COLO668 (cell line): ENCODE data around the gene CSF2RB.

Source experiments
- DNase-seq: peaks from one replicate; lab custom pipeline; 2025; ENCODE audit not compliant: unreplicated experiment; lab: John Stamatoyannopoulos, UW

Gene CSF2RB

DNA sequence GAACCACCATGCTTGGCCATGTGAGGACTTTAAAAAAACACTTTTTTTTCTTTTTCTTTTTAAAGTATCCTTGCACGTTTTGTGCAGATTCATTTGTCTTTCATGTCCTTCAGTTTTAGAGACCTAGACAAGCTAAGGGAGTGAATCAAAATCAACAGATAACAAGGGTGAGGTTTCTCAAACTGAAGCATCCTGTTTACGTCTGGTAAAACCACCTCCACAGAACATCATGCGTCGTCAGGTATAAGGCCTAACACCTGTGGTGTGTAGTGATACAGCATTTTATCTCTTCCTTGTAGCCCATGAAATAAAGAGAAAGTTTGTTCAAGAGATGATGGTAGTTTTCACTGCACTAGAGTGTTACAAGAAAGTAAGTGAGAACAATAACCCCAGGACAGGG, 26.3 kb upstream of the CSF2RB start:
- DNase-seq: no peak

DNA sequence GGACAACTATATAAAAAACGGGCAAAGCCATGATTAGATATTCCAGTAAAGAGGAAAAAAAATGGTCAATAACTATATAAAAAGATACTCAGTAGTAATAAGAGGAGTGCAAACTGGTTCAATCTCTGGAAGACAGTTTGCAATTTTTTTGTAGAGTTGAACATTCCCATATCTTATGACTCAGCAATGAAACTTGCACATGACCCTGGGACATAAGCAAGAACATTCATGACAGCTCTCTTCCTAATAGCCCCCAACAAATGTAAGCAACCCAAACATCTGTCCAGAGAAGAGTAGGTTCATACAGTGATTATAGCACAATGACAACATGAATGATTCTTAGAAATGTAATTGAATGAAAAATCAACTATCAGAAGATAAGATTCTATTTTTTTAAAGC, 21.8 kb upstream of the CSF2RB start:
- DNase-seq: no peak

DNA sequence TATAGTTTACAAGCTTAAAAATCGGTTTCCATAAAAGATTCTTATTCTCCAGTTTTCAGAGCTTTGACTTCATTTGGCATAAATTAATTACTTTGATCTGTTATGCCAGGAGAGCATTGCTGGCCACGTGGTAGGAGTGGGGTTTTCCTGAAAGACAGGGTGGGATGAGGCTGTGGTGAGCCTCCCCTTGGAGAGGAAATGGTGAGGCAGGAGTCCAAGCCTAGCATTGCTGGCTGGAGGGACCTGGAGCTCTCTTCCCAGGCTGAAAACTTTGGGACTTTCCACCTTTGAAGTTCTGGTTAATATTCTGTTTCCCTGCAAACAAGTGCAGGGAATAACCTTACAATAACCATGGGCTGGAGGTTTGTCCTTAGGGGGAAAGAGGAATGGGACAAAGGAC, 21.1 kb upstream of the CSF2RB start:
- DNase-seq: no peak

DNA sequence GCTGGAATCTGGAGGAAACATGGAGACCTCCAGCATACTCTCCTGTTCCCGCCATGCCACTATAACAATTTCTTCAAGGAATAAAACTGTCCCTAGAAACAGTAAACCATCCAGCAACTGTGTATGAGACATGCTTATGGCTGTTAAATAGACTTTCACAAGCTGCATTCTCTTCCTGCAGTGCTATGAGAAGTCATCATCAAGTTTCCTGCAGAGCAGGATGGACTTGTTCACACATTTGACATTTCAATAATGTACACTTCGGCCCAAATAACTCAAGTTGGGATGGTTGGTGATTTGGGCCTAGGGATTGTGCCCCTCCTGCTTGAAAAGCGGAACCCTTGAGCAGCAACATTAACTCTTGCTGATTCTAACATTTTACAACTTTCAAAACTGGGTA, 20.2 kb upstream of the CSF2RB start:
- DNase-seq: no peak

DNA sequence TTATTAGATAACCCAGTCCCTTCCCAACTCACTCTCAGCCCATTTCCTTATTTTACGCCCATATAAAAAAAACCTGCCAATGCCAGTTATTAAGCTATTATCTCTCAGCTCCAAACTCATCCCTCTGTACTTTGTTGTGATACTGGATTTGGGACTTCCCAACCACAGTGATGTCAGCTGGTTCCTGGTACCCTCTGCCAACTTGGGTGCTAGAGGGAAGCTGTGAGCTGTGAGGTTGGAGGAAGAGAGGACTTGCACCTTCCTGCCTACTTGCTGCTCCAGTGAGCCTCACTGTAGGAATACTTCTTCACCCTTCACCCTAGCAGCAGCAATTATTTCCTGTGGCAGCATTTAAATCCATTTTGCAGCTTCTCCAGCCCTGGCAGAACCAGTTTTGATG, 19.2 kb upstream of the CSF2RB start:
- no peak for DNase-seq

DNA sequence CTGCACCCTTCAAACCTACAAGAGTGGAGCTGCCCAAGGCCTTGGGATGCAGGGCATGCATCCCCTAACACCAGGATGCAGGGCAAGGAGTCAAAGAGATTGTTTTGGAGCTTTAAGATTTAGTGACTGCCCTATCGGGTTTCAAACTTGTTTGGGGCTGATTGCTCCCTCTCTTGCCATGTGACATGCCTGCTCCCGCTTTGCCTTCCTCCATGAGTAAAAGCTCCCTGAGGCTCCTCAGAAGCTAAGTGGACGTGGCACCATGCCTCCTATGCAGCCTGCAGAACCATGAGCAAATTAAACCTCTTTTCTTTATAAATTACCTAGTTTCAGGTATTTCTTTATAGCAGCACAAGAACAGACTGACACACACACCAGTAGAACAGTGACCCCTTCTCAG, 15.8 kb upstream of the CSF2RB start:
- DNase-seq: no peak

DNA sequence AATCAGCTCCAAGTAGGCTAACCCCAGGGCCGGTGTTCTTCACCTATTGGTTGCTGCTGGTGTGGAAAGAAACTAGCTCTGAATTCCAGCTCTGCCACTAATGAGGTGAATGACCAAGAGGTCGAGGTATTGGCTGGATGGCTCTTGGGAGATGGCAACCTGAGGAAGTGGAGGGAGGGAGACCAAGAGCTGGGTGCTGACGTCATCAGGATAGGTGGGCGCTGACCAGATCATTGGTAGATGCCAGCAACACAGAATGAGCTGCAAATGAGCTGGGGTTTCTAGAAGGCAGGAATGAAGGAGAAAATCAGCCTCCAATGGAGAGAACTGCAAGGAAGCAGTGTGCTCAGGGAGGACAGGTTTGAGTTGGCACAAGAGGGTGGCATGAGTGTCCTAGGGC, 14.7 kb upstream of the CSF2RB start:
- DNase-seq: no peak

DNA sequence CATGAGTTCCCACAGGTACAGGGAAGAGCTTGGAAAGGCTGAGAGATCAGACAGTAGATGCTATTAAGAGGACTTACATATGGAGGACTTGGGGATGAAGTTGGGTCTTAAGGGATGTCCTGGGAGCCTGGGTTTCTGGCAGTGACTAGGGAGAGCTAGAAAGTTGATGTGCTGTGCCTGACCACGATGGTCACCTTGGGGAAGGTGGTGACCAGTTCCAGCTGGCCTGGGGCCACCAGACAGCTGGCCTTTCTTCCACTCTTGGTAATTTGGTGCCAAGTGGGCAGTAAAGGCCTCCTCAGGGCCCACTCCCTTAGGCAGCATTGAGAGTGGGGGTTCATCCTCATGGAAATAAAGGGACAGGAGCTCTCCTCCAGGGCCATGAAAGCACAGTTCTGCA, 13.9 kb upstream of the CSF2RB start:
- no peak for DNase-seq

DNA sequence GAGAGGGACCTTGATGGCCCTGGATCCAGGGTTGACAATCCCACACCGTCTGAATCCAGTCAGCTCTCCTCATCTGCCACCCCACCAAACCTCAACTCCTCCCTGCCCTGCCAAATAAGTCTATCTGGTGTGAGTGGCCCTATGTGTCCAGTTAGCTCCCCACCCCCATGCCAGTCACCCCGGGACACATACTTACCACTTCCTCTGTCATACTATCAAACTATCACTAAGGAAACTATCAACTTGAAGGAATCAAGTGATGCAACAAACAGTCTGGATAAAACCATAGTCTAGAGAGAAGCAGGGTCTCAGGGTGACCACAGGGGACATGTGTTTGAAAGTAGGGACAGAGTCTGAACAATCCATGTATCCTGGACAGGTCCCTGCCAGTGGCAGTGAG, 13.2 kb upstream of the CSF2RB start:
- no peak for DNase-seq

DNA sequence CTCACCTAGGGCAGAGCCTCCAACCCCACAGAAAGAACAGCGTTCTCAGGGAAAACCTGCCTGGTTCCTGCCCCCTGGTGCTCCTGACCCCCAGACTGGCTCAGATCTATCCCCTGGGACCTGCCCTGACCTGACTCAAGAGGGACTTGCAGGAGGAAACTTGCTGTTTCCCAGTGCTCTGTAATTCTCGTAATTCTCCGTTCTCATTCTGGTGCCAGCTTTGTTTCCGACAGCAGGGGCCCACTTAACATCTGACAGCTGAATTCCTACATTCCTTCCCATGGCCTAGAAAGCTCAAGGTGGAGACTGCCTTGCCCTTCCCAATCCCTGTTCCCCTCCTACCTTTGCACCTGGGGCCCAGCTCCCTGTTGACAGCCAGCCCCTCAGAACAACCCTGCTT, 12.5 kb upstream of the CSF2RB start:
- no peak for DNase-seq

DNA sequence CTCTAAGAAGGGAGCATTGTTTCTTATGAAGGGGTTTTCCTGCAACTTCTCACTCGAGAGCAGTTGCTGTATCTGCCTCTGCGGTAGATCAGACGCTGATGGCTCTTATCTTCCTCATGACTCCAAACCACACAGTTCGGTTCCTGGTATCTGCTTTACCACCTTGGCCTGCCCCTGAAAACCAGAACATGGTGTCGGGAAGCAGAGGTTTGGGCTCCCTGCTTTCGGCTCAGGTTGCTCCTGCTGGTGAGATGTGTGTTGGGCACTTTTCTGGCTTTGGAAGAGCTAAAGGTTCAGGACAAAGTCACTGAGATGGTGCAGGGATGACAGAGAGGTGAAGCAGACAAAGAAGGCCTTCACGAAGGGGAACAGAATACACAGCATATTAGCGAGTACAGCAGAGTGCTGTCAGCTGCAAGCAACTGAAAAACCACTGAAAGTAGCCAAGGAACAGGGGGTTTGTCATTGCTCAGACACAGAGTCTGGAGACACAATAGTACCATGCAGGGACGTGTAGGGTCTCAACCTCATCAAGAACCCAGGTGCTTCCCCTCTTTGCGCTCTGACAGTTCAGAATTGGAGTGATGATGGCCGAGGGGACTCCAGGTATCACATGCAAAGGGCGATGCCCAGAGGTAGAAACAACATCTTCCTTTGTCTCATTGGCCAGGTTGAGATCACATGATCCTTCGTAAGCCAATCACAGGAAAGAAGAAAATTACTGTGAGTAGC, 11.9 kb upstream of the CSF2RB start:
- no peak for DNase-seq

DNA sequence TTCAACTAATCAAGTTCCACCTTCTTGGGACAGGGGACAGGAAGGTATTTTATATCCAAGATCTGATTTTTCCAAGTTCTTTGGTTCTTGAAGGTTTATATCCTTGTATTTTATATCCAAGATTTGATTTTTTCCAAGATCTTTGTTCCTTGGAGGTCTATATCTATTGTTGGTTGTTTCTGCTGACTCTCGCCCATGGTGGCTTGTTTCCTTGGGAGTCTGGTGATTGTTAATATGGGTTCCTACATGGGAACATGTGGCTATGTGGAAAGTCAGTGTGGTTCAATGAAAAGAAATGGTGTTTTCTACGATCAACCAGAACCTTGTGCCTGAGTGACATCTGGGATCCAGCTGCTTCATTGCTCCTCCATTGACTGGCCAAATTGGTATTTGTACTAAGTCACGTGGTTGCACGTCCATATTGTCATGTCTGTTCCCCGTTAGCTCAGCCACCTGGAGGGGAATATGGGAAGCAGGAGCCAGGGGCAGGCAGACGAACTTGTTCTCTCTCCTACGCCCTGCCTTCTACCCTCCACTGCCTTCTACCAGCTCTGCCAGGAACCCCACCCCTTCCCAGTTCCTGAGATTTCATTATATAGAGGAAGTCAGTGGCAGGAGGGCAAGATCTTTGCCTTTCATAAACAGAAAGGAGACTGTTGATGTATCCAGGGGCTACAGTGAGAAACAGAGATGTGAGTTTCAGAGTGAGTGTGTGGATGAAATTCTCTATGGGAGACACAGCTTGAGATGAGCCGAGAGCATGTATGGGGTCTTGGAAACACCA, 11.1 kb upstream of the CSF2RB start:
- DNase-seq: no peak

DNA sequence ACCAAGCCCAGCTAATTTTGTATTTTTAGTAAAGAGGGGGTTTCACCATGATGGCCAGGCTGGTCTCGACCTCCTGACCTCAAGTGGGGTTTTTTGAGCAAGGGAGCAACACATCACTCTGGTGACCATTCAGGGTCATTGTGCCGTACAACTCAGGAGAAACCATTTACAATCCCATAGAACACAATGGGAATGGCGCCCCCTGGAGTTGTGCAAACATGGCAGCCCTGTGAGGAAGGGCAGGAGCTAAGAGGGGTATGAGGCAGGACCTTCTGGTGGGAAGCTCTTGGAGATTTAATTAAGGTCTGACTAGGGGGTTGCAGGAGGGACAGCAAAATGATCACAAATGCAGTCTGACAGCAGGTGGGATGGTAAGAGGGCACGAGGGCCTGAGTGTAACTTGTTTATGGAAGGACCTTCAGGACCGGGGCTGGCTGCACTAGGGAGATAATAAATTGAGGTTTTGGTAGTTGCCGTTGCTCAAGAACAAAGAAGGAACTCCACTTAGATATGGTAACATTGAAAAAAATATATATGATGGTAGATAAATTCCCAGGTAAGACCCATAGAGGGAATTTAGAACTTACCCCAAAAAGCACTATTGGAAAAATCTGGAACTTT, 9.1 kb upstream of the CSF2RB start:
- no peak for DNase-seq

DNA sequence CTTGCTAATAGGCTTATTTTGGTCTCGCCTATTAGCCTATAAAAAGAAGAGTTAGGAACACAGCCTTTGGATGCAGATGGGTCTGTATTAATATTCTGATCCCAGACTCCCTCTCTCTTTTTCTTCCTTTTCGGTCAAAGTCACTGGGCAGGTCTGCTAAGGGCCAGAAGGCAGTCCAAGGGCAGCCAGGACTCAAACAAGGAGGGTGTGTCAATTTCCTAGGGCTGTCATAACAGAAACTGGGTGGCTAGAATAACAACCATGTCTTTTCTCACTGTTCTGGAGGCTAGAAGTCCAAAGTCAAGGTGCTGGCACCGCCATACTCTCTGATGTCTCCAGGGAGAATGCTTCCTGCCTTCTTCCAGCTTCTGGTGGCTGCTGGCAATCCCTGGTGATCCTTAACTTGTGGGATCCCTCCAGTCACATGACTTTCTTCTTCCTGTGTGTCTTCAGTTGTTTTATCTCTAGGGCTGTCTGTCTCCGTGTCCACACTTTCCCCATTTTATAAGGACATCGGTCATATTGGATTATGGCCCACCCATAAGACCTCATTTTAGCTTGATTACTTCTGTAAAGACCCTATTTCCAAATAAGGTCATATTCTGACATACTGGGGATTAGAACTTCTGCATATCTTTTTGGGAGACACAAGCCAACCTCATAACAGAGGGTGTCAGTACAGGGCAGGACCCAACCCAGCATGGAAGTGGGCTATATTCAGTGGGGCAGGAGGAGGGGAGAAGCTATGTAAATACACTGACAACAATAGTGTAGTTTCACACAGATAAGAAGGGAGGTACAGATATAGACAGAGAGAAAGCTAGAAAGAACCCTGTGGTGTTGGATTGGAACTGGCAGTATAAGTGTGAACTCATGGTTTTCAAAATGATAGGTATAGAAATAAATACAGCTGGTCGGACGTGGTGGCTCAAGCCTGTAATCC, 5.9 kb upstream of the CSF2RB start:
- no peak for DNase-seq

DNA sequence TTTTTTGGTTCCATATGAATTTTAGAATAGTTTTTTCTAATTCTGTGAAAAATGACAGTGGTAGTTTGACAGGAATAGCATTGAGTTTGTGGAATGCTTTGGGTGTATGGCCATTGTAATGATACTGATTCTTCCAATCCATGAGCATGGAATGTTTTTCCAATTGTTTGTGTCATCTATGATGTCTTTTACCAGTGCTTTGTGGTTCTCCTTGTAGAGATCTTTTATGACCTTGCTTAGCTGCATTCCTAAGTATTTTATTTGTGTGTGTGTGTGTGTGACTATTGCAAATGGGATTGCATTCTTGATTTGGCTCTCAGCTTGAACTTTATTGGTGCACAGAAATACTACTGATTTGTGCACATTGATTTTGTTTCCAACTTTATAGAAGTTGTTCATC, 3.0 kb upstream of the CSF2RB start:
- DNase-seq: no peak

DNA sequence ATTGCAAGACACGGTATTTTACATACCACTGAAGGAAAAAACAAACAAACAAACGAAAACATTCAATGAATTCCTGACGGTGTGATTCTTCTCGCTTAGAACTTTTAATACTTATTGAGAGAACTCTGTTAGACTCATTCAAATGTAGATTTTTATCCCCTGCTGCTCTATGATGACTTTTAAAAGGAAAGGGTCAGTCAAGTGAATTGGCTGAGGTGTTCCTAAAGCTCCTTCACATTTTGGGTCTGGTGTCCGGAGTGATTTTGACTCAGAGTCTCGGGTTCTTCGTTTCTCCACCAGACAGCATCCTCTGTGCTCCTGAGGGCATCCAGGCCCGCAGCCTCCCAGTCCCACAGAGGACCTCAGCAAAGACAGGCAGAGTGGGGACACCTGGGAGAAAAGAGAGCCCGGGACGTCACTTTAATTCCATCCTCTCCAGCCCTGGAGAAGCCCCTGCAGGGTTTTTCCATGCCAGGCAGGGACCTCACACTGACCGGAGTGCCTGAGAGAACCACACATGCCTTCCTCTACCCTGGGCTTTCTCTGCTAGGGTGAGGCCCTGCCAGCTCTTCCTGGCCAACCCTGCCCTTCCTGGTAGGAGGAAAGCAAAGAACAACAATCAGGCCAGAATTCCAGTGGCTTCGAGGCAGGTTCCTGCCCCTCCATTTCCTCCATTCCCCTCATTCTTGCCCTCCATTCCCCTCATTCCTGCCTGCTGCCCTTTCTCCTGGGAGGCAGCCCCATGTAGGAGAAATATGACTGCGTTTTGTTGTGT, 1.4 kb upstream of the CSF2RB start:
- DNase-seq: no peak

DNA sequence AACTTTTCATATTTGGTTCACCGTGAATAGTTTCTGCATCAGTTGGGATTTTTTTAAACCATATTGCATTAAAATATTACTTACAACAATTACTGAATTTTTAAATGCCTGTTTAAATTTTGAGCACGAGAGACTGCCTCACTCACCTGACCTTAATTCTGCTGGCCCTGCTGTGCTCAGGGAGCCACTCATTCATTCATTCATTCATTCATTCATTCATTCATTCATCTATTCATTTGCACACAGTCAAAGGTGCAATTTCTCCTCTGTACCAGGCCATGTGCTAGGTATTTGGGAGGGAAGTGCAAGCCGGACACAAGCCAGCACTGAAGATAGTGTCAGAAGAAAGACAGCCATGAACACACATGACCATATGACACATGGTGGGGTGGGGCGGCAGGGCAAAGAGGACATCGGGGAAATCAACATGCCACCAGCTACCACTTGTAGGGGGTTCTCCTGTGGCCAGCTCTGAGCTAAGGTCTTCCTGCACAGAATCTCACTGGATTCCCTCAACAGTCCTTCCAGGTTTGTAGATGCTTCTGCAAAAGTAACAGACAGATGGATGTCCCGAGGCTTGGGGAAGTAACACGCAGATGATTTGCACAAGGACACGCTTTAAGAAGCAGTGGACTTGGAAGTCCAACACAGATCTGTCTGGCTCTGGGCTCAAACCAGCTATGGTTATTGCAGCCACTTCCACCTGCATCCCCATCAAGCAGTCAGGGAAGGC, 568 bp upstream of the CSF2RB start:
- DNase-seq: no peak

DNA sequence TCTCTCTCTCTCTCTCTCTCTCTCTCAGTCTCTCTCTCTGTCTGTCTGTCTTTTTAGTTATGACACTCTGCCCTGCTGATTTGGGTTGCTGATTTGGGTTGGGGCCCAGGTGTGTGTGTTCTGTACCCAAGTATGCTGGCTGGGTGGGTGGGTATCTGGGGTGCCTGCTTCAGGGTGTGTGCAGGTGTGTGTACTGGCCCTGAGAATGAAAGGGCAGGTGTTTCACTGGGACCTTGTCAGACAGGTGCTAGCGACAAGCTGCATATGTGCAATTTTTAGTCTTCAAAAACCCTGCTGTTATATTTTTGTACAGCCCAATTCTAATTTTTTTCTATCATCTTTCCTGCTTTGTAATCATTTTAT, 943 bp downstream of the CSF2RB start:
- DNase-seq: no peak

DNA sequence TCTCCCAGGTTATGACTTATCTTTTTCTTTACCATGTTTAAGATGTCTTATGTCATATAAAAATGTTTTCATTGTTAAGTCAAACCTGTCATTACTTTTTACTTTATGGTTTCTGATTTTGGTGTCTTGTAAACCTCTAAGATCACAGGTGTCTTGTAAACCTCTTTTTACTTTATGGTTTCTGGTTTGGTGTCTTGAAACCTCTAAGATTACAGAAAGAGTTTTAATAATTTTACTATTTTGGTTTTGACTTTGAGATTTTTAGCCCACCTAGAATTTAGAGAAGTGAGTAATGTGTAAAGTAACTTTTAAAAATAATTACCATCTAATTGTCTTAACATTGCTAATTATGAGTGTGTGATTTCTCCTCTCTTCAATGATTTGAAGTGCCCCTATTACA, 2.6 kb downstream of the CSF2RB start:
- DNase-seq: no peak
